GM12878 (cell line): ENCODE measurements around the gene ZGLP1. TPM values are rescaled to one million over a fixed set of nuclear protein-coding genes. Genes with fewer than 3 reads are reported as not detected.

Experiments used
- ATF7 ChIP-seq: fragments of 450-650 bp; IDR thresholded peaks from 2 replicates; pipeline ENCODE4 v1.6.1; 2016; ENCODE audit warnings: low read depth, mild to moderate bottlenecking
- BACH1 ChIP-seq: fragments of 450-650 bp; IDR thresholded peaks from 2 replicates; pipeline ENCODE4 v1.6.1; 2017; ENCODE audit warnings: mild to moderate bottlenecking, borderline replicate concordance
- CREB1 ChIP-seq: IDR thresholded peaks from 2 replicates; pipeline ENCODE4 v1.6.1; 2012; ENCODE audit warnings: low read depth, mild to moderate bottlenecking, inconsistent platforms
- CREM ChIP-seq: IDR thresholded peaks from 2 replicates; pipeline ENCODE4 v1.6.1; 2014; ENCODE audit warnings: antibody characterized with exemption, low read depth
- EED ChIP-seq: sonication (generic); IDR thresholded peaks from 2 replicates; pipeline ENCODE4 v1.6.1; 2016; ENCODE audit warnings: antibody characterized with exemption, low read depth
- EGR1 ChIP-seq, 2 experiments: IDR thresholded peaks; 1 replicate in 1 of 2; 2 replicates in 1 of 2; pipeline ENCODE4 v1.6.1; 2011 to 2012; ENCODE audit warnings: low read depth in 2 of 2, low read length in 2 of 2, borderline replicate concordance in 1 of 2, mild to moderate bottlenecking in 1 of 2, moderate library complexity in 1 of 2
- IKZF2 ChIP-seq, 2 experiments: fragments of 450-650 bp; IDR thresholded peaks; 2 replicates each; pipeline ENCODE4 v1.6.1; 2017; ENCODE audit warnings: mild to moderate bottlenecking in 2 of 2, moderate library complexity in 2 of 2
- MYC ChIP-seq: IDR thresholded peaks from 2 replicates; pipeline ENCODE4 v1.6.1; 2011; ENCODE audit warnings: mild to moderate bottlenecking, low read length, moderate library complexity, inconsistent platforms; ENCODE audit not compliant: insufficient read depth, insufficient replicate concordance, insufficient read length, severe bottlenecking
- NFYA ChIP-seq: IDR thresholded peaks from 2 replicates; pipeline ENCODE4 v1.6.1; 2011; ENCODE audit warnings: low read depth, mild to moderate bottlenecking, low read length, improper control_type of control experiment, borderline replicate concordance
- NFYB ChIP-seq: IDR thresholded peaks from 2 replicates; pipeline ENCODE4 v1.6.1; 2011; ENCODE audit warnings: low read depth, mild to moderate bottlenecking, low read length, improper control_type of control experiment, moderate library complexity; ENCODE audit not compliant: insufficient read depth
- RELA ChIP-seq: fragments of 450-650 bp; IDR thresholded peaks from 2 replicates; pipeline ENCODE4 v1.8.0; 2014; ENCODE audit warnings: borderline replicate concordance; ENCODE audit not compliant: partially characterized antibody
- SP1 ChIP-seq: IDR thresholded peaks from one replicate; pipeline ENCODE4 v1.6.1; 2011; ENCODE audit warnings: low read depth, low read length
- YBX1 ChIP-seq: fragments of 450-650 bp; IDR thresholded peaks from 2 replicates; pipeline ENCODE4 v1.6.1; 2016; ENCODE audit warnings: antibody characterized with exemption
- ZNF384 ChIP-seq: IDR thresholded peaks from 2 replicates; pipeline ENCODE4 v1.6.1; 2012; ENCODE audit warnings: low read depth, mild to moderate bottlenecking, low read length, improper control_type of control experiment, borderline replicate concordance
- polyA plus RNA-seq, 11 experiments: library from polyadenylated mRNA; depleted of rRNA in 4 of 11; unstranded in 6 of 11; stranded (reverse) in 5 of 11; fragments of >200 nt; fragmentation: Nextera tagmentation in 4 of 11; fragmentation: Illumina TruSeq in 1 of 11; extraction: Ambion mirVana in 4 of 11; extraction: Trizol in 1 of 11; gene quantifications; 1 replicate in 1 of 11; 2 replicates in 10 of 11; pipeline versions ENCODE4 v1.2.1 to v1.2.3, GENCODE V29; 2011 to 2016; ENCODE audit warnings: inconsistent platforms in 2 of 11, missing spikeins in 2 of 11, low read depth in 1 of 11
- total RNA-seq, 4 experiments: library from RNA; depleted of rRNA in 3 of 4; stranded (reverse); fragments of >200 nt in 3 of 4; fragmentation: Illumina TruSeq in 1 of 4; extraction: Trizol in 1 of 4; gene quantifications; 2 replicates each; pipeline versions ENCODE4 v1.2.1 to v1.2.3, GENCODE V29; 2013 to 2021
- TF ChIP-seq, protein P1 (sequence below): fragments of 450-650 bp; IDR thresholded peaks from 2 replicates; pipeline ENCODE4 v1.6.1; 2017; ENCODE audit warnings: borderline replicate concordance
- TF ChIP-seq, protein P2 (sequence below): fragments of 450-650 bp; IDR thresholded peaks from 2 replicates; pipeline ENCODE4 v1.6.1; 2018; ENCODE audit warnings: borderline replicate concordance, mild to moderate bottlenecking; ENCODE audit not compliant: partially characterized antibody
- TF ChIP-seq, protein P3 (sequence below): IDR thresholded peaks from 2 replicates; pipeline ENCODE4 v1.6.1; 2011; ENCODE audit warnings: low read depth, mild to moderate bottlenecking, low read length, moderate library complexity, borderline replicate concordance; ENCODE audit errors: extremely low read depth
- TF ChIP-seq, protein P4 (sequence below): IDR thresholded peaks from 2 replicates; pipeline ENCODE4 v1.6.1; 2011; ENCODE audit warnings: borderline replicate concordance, low read depth, mild to moderate bottlenecking, moderate library complexity, low read length; ENCODE audit not compliant: insufficient read depth, poor library complexity, severe bottlenecking
- TF ChIP-seq, protein P5 (sequence below): fragments of 450-650 bp; IDR thresholded peaks from 2 replicates; pipeline ENCODE4 v1.6.1; 2017; ENCODE audit warnings: antibody characterized with exemption, mild to moderate bottlenecking, moderate library complexity

Gene ZGLP1
- total and polyA plus RNA-seq, 10 of the 15 experiments (the other 5 are each of a cell fraction or from before 2014, with no cell fraction given), result 0.29 to 5.6 (median 1.3) TPM

DNA sequence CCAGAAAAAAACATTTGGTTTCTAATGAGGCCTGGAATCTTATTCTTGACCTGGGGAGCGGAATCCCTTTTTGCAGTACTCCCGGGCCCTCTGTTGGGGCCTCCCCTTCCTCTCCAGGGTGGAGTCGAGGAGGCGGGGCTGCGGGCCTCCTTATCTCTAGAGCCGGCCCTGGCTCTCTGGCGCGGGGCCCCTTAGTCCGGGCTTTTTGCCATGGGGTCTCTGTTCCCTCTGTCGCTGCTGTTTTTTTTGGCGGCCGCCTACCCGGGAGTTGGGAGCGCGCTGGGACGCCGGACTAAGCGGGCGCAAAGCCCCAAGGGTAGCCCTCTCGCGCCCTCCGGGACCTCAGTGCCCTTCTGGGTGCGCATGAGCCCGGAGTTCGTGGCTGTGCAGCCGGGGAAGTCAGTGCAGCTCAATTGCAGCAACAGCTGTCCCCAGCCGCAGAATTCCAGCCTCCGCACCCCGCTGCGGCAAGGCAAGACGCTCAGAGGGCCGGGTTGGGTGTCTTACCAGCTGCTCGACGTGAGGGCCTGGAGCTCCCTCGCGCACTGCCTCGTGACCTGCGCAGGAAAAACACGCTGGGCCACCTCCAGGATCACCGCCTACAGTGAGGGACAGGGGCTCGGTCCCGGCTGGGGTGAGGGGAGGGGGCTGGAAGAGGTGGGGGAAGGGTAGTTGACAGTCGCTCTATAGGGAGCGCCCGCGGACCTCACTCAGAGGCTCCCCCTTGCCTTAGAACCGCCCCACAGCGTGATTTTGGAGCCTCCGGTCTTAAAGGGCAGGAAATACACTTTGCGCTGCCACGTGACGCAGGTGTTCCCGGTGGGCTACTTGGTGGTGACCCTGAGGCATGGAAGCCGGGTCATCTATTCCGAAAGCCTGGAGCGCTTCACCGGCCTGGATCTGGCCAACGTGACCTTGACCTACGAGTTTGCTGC is 22.5 kb downstream of the ZGLP1 start, which contains the start of gene ICAM4 (continued):
- TF ChIP-seq, protein P1, sequence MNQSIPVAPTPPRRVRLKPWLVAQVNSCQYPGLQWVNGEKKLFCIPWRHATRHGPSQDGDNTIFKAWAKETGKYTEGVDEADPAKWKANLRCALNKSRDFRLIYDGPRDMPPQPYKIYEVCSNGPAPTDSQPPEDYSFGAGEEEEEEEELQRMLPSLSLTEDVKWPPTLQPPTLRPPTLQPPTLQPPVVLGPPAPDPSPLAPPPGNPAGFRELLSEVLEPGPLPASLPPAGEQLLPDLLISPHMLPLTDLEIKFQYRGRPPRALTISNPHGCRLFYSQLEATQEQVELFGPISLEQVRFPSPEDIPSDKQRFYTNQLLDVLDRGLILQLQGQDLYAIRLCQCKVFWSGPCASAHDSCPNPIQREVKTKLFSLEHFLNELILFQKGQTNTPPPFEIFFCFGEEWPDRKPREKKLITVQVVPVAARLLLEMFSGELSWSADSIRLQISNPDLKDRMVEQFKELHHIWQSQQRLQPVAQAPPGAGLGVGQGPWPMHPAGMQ, result no peak
- TF ChIP-seq MYC (peak; percentile 50), SP1 (no peak), BACH1 (no peak), RELA (no peak), EGR1 (IDR thresholded peaks at IDR 0.05; ENCODE audit: borderline replicate concordance in 1 of 2, low read depth in 2 of 2, low read length in 2 of 2) (no peak), NFYB (no peak), CREB1 (peak; percentile 47; the same call in 1 of the 2 replicates), CREM (no peak), YBX1 (no peak), IKZF2 (IDR thresholded peaks at IDR 0.05) (peak in 1 of 2 experiments; percentile 15; a peak in 1 of 4 replicates), ATF7 (no peak), NFYA (no peak), EED (peak; percentile 51; the same call in 1 of the 2 replicates), ZNF384 (no peak)
- TF ChIP-seq, protein P2, sequence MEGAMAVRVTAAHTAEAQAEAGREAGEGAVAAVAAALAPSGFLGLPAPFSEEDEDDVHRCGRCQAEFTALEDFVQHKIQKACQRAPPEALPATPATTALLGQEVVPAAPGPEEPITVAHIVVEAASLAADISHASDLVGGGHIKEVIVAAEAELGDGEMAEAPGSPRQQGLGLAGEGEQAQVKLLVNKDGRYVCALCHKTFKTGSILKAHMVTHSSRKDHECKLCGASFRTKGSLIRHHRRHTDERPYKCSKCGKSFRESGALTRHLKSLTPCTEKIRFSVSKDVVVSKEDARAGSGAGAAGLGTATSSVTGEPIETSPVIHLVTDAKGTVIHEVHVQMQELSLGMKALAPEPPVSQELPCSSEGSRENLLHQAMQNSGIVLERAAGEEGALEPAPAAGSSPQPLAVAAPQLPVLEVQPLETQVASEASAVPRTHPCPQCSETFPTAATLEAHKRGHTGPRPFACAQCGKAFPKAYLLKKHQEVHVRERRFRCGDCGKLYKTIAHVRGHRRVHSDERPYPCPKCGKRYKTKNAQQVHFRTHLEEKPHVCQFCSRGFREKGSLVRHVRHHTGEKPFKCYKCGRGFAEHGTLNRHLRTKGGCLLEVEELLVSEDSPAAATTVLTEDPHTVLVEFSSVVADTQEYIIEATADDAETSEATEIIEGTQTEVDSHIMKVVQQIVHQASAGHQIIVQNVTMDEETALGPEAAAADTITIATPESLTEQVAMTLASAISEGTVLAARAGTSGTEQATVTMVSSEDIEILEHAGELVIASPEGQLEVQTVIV, result no peak
- TF ChIP-seq, protein P3, sequence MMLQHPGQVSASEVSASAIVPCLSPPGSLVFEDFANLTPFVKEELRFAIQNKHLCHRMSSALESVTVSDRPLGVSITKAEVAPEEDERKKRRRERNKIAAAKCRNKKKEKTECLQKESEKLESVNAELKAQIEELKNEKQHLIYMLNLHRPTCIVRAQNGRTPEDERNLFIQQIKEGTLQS, result 0 out of 2 replicates have a peak, but pooled peaks have one; percentile 21
- TF ChIP-seq, protein P4, sequence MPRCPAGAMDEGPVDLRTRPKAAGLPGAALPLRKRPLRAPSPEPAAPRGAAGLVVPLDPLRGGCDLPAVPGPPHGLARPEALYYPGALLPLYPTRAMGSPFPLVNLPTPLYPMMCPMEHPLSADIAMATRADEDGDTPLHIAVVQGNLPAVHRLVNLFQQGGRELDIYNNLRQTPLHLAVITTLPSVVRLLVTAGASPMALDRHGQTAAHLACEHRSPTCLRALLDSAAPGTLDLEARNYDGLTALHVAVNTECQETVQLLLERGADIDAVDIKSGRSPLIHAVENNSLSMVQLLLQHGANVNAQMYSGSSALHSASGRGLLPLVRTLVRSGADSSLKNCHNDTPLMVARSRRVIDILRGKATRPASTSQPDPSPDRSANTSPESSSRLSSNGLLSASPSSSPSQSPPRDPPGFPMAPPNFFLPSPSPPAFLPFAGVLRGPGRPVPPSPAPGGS, result no peak
- TF ChIP-seq, protein P5, sequence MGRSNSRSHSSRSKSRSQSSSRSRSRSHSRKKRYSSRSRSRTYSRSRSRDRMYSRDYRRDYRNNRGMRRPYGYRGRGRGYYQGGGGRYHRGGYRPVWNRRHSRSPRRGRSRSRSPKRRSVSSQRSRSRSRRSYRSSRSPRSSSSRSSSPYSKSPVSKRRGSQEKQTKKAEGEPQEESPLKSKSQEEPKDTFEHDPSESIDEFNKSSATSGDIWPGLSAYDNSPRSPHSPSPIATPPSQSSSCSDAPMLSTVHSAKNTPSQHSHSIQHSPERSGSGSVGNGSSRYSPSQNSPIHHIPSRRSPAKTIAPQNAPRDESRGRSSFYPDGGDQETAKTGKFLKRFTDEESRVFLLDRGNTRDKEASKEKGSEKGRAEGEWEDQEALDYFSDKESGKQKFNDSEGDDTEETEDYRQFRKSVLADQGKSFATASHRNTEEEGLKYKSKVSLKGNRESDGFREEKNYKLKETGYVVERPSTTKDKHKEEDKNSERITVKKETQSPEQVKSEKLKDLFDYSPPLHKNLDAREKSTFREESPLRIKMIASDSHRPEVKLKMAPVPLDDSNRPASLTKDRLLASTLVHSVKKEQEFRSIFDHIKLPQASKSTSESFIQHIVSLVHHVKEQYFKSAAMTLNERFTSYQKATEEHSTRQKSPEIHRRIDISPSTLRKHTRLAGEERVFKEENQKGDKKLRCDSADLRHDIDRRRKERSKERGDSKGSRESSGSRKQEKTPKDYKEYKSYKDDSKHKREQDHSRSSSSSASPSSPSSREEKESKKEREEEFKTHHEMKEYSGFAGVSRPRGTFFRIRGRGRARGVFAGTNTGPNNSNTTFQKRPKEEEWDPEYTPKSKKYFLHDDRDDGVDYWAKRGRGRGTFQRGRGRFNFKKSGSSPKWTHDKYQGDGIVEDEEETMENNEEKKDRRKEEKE, result no peak
